Panc1 (cell line): Measurements from ENCODE around the gene VIPR2.
"Not testable (repeated sequence)": the region's sequence is repeated elsewhere in the genome, so short reads cannot be mapped to it uniquely, and the experiment has no call there.

ENCODE experiments used
- POLR2AphosphoS5 ChIP-seq: IDR thresholded peaks from 2 replicates; pipeline ENCODE4 v1.6.1; 2012; ENCODE audit warnings: mild to moderate bottlenecking, low read depth, low read length, moderate library complexity
- SIN3A ChIP-seq: IDR thresholded peaks from 2 replicates; pipeline ENCODE4 v1.6.1; 2012; ENCODE audit warnings: low read depth, mild to moderate bottlenecking, low read length, moderate library complexity, borderline replicate concordance; ENCODE audit not compliant: insufficient read depth
- TF ChIP-seq, protein P1 (sequence below): fragments of 450-650 bp; IDR thresholded peaks from 2 replicates; pipeline ENCODE4 v1.5.1; 2017; ENCODE audit warnings: mild to moderate bottlenecking
- TF ChIP-seq, protein P2 (sequence below), 2 experiments: IDR thresholded peaks; 2 replicates each; pipeline ENCODE4 v1.6.1; 2011 to 2012; ENCODE audit warnings: low read depth in 2 of 2, control low read depth in 1 of 2, low read length in 1 of 2, mild to moderate bottlenecking in 1 of 2, moderate library complexity in 1 of 2; ENCODE audit not compliant: insufficient read depth in 1 of 2

DNA sequence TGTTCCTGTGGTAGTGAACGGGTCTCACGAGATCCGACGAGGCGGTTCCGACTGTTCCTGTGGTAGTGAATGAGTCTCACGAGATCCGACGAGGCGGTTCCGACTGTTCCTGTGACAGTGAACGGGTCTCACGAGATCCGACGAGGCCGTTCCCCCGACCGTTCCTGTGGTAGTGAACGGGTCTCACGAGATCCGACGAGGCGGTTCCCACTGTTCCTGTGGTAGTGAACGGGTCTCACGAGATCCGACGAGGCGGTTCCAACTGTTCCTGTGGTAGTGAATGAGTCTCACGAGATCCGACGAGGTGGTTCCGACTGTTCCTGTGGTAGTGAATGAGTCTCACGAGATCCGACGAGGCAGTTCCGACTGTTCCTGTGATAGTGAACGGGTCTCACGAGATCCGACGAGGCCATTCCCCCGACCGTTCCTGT lies 43.0 kb downstream of the VIPR2 start:
- TF ChIP-seq, protein P1, sequence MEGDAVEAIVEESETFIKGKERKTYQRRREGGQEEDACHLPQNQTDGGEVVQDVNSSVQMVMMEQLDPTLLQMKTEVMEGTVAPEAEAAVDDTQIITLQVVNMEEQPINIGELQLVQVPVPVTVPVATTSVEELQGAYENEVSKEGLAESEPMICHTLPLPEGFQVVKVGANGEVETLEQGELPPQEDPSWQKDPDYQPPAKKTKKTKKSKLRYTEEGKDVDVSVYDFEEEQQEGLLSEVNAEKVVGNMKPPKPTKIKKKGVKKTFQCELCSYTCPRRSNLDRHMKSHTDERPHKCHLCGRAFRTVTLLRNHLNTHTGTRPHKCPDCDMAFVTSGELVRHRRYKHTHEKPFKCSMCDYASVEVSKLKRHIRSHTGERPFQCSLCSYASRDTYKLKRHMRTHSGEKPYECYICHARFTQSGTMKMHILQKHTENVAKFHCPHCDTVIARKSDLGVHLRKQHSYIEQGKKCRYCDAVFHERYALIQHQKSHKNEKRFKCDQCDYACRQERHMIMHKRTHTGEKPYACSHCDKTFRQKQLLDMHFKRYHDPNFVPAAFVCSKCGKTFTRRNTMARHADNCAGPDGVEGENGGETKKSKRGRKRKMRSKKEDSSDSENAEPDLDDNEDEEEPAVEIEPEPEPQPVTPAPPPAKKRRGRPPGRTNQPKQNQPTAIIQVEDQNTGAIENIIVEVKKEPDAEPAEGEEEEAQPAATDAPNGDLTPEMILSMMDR, result not testable (repeated sequence)
- TF ChIP-seq, protein P2, sequence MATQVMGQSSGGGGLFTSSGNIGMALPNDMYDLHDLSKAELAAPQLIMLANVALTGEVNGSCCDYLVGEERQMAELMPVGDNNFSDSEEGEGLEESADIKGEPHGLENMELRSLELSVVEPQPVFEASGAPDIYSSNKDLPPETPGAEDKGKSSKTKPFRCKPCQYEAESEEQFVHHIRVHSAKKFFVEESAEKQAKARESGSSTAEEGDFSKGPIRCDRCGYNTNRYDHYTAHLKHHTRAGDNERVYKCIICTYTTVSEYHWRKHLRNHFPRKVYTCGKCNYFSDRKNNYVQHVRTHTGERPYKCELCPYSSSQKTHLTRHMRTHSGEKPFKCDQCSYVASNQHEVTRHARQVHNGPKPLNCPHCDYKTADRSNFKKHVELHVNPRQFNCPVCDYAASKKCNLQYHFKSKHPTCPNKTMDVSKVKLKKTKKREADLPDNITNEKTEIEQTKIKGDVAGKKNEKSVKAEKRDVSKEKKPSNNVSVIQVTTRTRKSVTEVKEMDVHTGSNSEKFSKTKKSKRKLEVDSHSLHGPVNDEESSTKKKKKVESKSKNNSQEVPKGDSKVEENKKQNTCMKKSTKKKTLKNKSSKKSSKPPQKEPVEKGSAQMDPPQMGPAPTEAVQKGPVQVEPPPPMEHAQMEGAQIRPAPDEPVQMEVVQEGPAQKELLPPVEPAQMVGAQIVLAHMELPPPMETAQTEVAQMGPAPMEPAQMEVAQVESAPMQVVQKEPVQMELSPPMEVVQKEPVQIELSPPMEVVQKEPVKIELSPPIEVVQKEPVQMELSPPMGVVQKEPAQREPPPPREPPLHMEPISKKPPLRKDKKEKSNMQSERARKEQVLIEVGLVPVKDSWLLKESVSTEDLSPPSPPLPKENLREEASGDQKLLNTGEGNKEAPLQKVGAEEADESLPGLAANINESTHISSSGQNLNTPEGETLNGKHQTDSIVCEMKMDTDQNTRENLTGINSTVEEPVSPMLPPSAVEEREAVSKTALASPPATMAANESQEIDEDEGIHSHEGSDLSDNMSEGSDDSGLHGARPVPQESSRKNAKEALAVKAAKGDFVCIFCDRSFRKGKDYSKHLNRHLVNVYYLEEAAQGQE (IDR thresholded peaks at IDR 0.05; ENCODE audit: insufficient read depth in 1 of 2, low read depth in 2 of 2, low read length in 1 of 2), result not testable (repeated sequence)
- not testable (repeated sequence) for TF ChIP-seq POLR2AphosphoS5, SIN3A
